NCI-H2081 treated with DMSO at 0.1 percent for 48 hours (cell line): ENCODE results near the gene INSIG1.

Experiments
- DNase-seq: peaks from one replicate; lab custom pipeline; 2025; lab: John Stamatoyannopoulos, UW

The INSIG1 gene

GRCh38 chr7:155327590-155328320 is 30.1 kb downstream of the INSIG1 start:
- DNase-seq = no peak

DNA sequence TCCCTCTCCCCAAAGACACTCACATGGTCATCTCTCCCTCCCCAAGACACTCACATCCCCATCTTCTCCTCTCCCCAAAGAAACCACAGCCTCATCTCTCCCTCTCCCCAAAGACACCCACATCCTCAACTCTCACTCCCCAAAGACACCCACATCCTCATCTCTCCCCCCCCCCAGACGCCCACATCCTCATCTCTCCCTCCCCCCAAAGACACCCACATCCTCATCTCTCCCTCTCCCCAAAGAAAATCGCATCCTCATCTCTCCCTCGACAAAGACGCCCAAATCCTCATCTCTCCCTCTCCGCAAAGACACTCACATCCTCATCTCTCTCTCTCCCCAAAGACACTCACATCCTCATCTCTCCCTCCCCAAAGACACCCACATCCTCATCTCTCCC is 31.5 kb downstream of the INSIG1 start:
- DNase-seq = no peak

GRCh38 chr7:155331396-155331795 is 33.7 kb downstream of the INSIG1 start:
- no peak for DNase-seq

GRCh38 chr7:155333346-155334234 is 35.9 kb downstream of the INSIG1 start:
- DNase-seq = no peak

DNA sequence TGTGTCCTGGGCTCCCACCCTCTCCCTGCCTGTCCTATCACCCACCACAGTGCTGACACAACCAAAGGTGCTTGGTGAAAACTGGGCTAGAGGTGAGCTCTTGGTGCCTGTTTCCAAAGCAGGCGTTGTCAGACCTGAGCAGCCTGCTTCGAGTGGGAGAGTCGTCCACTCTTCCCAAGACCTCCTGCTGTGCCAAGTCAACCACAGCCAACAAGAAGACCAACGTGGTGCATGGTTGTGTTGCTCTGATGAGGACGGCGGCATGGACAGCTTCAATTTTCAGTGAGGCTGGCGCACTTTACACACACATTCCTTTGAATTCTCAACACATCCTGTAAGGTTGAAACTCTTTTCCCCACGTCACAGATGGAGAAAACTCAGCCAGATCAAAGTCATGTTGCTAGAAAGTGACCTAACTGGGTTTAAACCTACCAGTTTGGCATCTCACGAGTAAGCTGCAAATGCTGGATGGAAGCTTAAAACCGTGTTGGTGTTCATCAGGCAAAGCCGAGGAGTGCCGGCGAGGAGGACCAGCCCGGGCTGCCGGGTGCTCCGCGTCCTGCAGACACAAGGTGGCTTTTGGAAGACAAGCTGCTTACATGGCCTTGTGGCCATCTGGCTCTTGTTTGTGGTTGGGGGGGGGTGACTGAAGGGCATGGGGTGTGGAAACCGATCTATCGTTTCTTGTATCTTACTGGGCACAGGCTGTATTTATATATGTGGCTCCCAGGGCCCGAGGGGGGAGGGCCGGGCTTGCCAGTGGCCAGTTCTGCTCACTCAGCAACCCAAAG is 39.3 kb downstream of the INSIG1 start:
- no peak for DNase-seq

DNA sequence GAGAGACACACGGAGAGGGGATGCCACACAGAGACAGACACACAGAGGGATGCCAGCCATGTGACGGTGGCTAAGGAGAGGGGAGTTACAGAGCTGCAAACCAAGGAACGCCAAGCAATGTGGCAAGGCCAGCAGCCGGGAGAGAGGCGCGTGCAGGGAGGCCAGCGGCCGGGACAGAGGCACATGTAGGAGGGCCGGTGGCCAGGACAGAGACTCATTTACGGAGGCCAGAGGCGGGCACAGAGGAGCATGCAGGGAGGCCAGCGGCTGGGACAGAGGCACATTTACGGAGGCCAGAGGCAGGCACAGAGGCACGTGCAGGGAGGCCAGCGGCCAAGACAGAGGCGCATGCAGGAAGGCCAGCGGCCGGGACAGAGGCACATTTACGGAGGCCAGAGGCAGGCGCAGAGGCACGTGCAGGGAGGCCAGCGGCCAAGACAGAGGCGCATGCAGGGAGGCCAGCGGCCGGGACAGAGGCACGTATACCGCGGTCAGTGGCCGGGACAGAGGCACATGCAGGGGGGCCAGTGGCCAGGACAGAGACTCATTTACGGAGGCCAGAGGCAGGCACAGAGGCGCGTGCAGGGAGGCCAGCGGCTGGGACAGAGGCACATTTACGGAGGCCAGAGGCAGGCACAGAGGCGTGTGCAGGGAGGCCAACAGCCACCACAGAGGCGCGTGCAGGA is 40.4 kb downstream of the INSIG1 start:
- no peak for DNase-seq

- DNase-seq = no peak
These were observed 41.1 kb downstream of the INSIG1 start for GRCh38 chr7:155338632-155339320.

DNA sequence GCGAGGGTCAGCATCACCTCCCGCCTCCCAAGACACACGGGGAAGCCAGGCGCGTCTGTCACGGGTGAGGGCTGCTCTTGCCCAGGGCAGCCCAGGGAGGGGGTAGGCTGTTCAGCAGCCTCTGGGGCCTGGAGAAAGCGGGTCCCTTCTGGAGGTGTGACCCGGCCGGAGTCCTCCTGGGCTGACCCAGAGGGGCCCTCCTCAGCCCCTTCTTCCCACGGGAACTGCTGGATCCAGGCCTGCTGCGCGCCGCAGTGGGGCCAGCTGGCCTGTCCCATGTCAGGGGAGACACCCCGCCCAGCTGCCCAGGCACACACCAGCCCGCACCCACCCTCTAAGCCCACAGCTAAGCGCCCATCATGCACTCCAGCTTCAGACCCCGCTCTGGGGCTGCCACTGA is 41.8 kb downstream of the INSIG1 start:
- DNase-seq = no peak

DNA sequence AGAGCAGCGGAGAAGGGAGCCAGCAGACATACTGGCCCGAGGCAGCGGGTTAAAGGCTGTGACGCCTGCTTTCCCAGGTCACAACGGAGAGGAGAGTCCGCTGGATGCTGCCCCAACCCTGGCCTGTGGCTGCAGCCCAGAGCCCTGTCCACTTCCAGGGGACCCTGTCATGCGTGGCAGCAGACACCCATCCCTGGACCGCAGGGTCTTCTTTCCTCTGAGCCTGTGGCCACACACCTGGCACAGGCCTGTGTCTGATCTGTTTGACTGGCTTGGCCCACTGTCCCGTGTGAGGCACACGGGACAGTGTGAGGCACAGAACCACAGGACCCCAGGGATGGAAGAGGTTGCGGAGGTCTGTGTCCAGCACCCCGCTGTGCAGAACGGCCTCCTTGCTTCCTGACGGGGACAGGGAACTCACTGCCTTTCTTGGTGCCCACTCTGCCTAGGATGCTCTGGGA is 42.4 kb downstream of the INSIG1 start:
- DNase-seq = no peak

GRCh38 chr7:155340721-155341120 is 43.0 kb downstream of the INSIG1 start:
- DNase-seq = no peak

GRCh38 chr7:155341463-155341983 is 43.8 kb downstream of the INSIG1 start:
- DNase-seq = no peak

GRCh38 chr7:155342313-155342712 is 44.6 kb downstream of the INSIG1 start:
- no peak for DNase-seq

DNA sequence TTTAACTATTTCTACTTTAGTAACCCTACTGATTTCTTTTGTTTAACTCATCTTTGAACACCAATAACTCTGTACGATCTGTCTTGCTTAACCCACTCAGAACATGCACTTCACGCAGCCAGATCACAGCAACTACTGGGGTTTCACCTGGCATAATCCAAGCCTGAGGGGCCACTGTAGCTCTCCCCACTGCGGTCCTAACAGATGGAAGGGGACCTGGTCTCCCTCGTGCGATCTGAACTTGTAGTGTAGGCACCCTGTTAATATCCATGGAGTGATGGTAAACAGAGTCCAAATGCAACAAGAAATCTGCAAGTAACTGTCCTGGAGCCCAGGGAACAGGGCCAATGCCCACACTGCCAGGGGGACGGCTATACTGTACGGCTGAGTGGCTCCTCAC is 45.5 kb downstream of the INSIG1 start:
- no peak for DNase-seq

- DNase-seq = no peak
These were observed 46.0 kb downstream of the INSIG1 start for GRCh38 chr7:155343661-155344121.

DNA sequence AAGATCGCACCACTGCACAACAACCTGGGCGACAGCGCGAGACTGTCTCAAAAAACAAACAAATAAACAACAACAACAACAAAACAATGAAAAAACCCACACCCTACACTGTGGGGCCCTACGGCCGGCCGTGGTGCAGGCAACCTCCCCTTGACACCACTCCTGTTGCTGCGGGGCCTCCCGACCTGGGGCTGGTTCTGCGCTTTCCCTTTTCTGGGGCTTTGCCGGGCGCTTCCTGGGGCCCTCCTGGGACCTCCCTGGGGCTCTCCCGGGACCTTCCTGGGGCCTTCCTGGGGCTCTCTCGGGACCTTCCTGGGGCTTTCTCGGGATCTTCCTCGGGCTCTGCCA is 46.6 kb downstream of the INSIG1 start:
- DNase-seq = no peak

GRCh38 chr7:155344618-155345433 is 47.1 kb downstream of the INSIG1 start:
- no peak for DNase-seq

- DNase-seq = no peak
These were observed 47.8 kb downstream of the INSIG1 start for GRCh38 chr7:155345490-155345889.

GRCh38 chr7:155346285-155346684 is 48.6 kb downstream of the INSIG1 start:
- DNase-seq = no peak

DNA sequence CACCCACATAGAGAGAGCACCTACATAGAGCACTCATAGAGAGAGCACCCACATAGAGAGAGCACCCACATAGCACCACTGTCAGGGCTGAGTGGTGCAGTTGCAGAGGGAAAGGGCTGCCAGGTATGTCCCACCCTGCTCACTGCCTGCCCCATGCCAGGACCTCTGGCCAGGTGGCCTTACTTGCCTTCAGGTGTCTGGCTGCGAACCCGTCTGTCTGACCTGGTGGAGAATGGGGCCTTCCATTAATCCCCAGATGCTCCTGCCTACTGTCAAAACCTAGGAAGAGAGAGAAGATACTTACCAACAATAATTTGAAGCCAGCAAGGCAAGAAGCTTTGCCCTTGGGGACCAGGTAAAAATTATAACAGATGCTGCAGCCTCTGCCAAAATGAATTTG is 51.1 kb downstream of the INSIG1 start:
- DNase-seq = no peak
